GM23248 (cell line): ENCODE results near the gene RCOR2.

Experiments
- EZH2 ChIP-seq: fragments of 200-600 bp; sonication (generic); IDR thresholded peaks from 2 replicates; pipeline ENCODE4 v1.6.1; 2018; ENCODE audit warnings: antibody characterized with exemption, mild to moderate bottlenecking; ENCODE audit not compliant: insufficient read depth, poor library complexity, severe bottlenecking
- EZH2phosphoT487 ChIP-seq: fragments of 200-600 bp; sonication (generic); IDR thresholded peaks from 2 replicates; pipeline ENCODE4 v1.6.1; 2018; ENCODE audit warnings: antibody characterized with exemption, moderate library complexity, mild to moderate bottlenecking, low read depth; ENCODE audit not compliant: insufficient read depth

- TF ChIP-seq EZH2phosphoT487, result no peak
- no peak for TF ChIP-seq EZH2
These were observed 1.9 kb downstream of the RCOR2 start for GRCh38 chr11:63914896-63915691.
